T47D (cell line): Measurements from ENCODE around the gene PPP1R12B.
"Not testable (repeated sequence)": the region's sequence is repeated elsewhere in the genome, so short reads cannot be mapped to it uniquely, and the experiment has no call there.

Source experiments
- DNase-seq, 2 experiments: peaks; one replicate each; pipeline versions ENCODE4 v3.0.0 to v3.0.0-alpha.2; 2011 to 2012; ENCODE audit warnings: low read depth in 1 of 2, low spot score in 1 of 2
- JUND ChIP-seq: IDR thresholded peaks from 2 replicates; pipeline ENCODE4 v1.6.1; 2012; ENCODE audit warnings: low read depth
- in situ Hi-C: cut with HindIII; loops from 2 replicates; pipeline ENCODE4 v1.10.0; 2016; ENCODE audit warnings: low sequenced_read_pairs, low pct_unique_long_range_greater_than_20kb

The PPP1R12B gene

GRCh38 chr1:202493112-202493511 is 144.6 kb downstream of the PPP1R12B start:
- in situ Hi-C loops, DNase-seq: not testable (repeated sequence)

DNA sequence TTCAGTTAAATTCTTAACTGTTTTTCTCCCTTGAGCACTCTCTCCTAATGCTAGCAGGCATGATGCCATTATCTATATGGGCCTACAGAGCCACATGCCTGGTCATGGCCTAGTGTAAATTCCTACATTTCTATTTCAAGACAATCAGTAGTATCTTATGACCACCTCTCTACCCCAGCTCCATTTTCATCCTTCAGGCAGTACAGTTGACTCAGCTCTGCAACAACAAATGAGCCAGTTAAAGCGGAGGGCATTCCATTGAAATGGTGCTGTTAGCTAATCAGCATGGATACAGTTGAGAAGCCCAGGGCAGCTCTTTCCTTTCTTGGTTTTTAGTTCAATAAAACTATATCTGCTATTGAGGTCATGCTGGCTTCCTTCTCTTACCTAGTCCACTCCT is 150.0 kb downstream of the PPP1R12B start:
- in situ Hi-C loops = no loop called here
- no peak for TF ChIP-seq JUND
- DNase-seq = no peak

- in situ Hi-C loops, DNase-seq: not testable (repeated sequence)
Measured at GRCh38 chr1:202499997-202500396, 151.5 kb downstream of the PPP1R12B start.

- in situ Hi-C loops = no loop called here
- DNase-seq = peak; percentile 7 to 56
- no peak for TF ChIP-seq JUND
Measured at GRCh38 chr1:202501281-202501680, 152.8 kb downstream of the PPP1R12B start.

DNA sequence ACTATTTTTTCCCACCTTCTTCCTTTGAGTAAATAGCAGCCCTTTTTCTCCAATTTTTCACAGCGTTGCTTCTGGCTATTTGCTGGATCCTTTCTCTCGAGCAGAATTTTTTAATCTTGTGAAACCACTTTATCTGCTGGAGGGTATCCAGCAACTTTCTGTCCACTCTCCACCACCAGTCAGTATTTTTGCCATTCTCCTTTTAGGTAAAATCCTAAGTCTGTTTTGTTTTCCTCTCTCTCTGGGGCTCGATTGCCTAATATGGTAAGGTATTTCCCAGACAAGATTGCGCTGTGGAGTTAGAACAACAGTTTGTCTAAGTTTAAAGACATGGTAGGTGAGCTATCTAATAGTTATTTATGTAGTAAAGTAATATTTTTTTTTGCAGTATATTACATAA is 156.9 kb downstream of the PPP1R12B start:
- DNase-seq = no peak
- no peak for TF ChIP-seq JUND
- in situ Hi-C loops = no loop called here

DNA sequence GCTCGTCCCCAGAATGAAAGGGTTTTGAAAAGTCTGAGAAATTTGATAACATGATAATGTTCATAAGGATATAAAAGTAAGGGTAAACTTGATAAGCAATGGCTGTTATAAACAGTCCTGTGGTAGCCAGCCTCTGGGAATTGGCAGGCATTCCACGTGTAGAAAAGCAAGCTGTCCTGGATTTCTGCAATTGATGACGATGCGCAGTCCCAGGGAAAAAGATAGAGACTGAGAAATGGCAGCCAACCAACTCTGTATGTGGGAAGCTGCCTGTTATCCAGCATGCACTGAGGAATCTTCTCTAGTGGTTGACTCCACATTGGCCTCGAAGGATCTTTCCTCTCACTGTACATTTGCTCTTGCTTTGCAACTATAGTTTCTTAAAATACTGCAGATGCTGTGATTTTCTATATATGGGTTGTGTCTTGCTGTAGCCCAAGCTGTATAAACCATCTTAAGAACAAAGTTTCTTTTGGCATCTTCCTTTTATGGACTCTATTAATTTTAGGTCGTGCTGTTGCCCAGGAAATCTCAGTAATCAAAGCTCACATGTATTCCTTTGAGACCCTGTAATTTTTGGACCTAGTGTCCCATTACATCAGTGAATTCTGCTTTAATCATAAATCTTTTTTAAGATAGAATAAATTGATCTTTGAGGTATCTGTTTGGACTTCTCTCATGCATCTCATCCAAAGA is 157.5 kb downstream of the PPP1R12B start:
- DNase-seq, in situ Hi-C loops: not testable (repeated sequence)

- DNase-seq, in situ Hi-C loops: not testable (repeated sequence)
Measured at GRCh38 chr1:202508863-202509262, 160.4 kb downstream of the PPP1R12B start.

DNA sequence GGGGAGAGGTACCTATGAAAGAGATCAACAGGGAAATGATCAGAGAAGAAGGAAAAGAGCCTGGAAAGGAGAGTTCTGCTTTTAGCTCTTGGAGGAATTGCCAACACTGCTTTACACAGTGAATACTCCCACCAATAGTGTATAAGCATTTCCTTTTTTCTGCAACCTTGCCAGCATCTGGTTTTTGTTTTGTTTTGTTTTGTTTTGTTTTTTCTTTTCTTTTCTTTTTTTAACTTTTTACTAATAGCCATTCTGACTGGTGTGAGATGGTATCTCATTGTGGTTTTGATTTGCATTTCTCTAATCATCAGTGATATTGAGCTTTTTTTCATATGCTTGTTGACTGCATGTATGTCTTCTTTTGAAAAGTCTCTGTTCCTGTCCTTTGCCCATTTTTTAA is 165.4 kb downstream of the PPP1R12B start:
- DNase-seq, in situ Hi-C loops: not testable (repeated sequence)

DNA sequence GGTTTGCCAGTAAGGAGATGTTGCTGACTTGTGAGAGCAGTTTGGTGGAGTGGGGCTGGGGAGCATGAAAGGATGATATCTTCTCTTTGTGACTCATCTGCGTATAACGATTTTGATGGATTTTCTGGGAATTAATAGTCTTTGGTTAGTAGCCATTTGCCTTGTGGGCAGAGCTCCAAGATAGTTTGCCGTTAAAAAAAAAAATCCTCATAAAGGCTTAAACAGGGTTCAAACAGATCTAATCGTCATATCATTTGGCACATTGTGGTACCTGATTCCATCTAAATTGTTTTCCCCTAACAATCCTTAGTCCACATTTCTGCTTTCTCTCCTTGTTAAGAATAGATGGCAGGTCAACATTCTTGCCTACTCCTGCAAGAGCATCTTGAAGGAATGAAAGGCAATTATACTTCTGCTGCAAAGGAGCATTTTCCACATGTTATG is 168.0 kb downstream of the PPP1R12B start:
- in situ Hi-C loops = no loop called here
- no peak for TF ChIP-seq JUND
- no peak for DNase-seq

DNA sequence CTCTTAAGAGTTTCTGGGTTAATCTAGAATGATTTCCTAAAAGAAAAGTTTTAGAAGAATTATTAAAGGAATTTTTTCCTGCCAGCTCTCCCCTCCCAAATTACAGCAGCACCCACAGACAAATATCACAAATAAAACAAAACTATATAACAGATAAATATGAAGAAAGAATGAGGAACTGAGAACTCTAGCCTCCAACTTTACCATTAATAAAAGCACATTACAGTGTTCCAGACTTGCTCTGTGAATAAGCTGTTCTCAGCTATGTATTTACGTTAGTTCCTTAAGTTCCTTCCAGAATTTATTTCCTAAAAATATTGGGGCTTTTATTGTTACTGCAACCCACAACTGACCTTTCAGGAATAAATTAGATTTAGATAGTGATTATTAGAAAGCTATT is 168.6 kb downstream of the PPP1R12B start:
- in situ Hi-C loops, DNase-seq: not testable (repeated sequence)

DNA sequence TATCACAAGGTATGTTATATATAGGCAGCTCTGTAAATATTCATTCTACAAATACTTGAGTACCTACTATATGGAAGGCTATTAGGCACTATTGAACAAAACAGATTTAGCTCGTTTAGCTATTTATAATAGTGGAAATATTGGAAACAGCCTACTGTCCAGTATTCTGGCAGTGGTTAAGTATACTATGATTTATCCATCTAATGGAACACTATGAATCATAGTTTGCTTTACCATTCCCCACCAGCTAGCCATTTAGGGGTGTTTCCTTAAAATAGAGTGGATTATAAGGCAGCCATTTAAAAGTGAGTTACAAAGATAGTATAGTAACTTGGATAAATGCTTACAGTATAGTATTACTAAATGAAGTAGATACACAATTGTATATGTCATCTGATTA is 169.7 kb downstream of the PPP1R12B start:
- DNase-seq, in situ Hi-C loops: not testable (repeated sequence)

- in situ Hi-C loops, DNase-seq: not testable (repeated sequence)
Measured at GRCh38 chr1:202518905-202519304, 170.4 kb downstream of the PPP1R12B start.

GRCh38 chr1:202520129-202520856 is 171.8 kb downstream of the PPP1R12B start:
- in situ Hi-C loops, DNase-seq: not testable (repeated sequence)

DNA sequence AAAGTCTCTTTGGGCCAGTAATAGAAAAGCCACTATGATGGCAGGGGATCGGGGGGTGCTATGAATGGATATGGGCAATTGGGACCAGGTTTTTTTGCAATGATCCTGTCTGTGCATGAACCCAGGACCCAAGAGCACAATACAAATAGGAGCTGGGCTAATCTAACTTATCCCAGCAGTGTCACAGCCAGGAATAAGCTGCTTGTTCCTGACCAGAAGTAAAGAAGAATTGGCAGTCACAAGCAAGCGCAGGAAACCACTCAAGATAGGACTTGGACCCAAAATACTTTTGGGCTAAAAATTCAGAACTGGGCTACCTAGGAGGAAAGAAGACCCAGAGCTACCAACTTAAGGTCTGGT is 172.3 kb downstream of the PPP1R12B start:
- in situ Hi-C loops, DNase-seq: not testable (repeated sequence)

DNA sequence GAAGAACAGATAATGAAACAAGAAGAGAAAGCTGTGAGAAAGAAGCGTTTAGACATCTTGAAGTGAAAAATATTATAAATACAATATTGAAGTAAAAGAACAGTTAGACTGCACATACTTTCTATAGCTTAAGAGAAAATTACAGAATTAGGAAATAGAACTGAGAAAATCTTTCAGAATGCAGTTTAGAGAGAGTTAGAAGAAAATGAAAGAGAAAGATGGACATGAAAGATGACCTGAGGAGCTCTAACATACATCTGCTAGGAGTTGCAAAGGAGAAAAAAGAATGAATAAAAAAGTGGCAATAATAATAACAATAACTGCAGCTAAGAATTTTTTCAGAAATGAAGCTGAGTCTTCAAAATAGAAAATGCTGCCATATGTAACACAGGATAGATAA is 173.0 kb downstream of the PPP1R12B start:
- in situ Hi-C loops, DNase-seq: not testable (repeated sequence)
